ENCODE data around the gene TRMT6. TPM values are rescaled to one million over a fixed set of nuclear protein-coding genes. Genes with fewer than 3 reads are reported as not detected.

TRMT6 gene
- total and polyA plus RNA-seq, 2 experiments from 2014 or later, result 9.0 to 14.2 TPM

DNA sequence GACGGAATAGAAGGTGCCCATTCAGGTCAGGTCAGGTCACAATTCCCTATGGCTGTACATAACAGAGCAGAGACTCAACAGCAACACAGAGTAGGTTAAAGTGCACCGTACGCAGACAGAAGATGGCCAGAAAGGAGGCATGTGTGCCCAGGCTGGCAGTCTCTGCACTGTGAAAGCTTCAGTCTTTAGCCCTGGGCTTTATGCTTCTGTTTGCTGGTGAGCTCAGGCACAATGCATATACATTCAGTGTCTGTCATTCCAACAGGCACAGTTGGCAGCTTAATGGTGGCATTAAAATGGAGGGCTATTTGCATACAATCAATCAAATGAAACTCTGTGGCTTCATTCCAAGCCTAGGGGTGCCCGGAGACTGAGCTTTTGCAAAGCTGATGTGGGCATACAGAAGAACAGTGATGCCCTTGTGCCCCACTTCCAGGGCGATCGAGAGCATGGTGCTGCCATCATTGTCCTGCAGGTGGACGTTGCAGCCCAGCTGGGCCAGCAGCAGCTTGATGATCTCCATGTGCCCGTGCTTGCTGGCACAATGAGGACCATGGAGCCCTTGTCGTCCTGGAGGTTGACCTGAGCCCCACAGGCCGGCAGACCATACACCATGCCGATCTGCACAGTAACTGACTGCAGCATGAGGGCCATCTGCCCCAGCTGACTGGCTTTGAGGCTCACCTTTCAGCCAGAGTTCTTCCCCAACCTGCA, 22.4 kb downstream of the TRMT6 start:
- Histone ChIP-seq H3K27me3 (no peaks in the 10 kb centered on the region), H3K36me3 (replicated peaks; ENCODE audit: insufficient read depth, low read depth) (no peaks in the 10 kb centered on the region), H2AFZ (no peak overlapping the region), H3K4me2 (no peak overlapping the region), H3K79me2 (no peaks in the 10 kb centered on the region), H3K9me3 (ENCODE audit: low read depth) (no peaks in the 10 kb centered on the region), H3K4me1 (ENCODE audit: insufficient read depth) (no peaks in the 10 kb centered on the region), H3K9me2 (replicated peaks; ENCODE audit: insufficient read depth) (no peaks in the 10 kb centered on the region), H3K27ac (no peak overlapping the region), H4K20me1 (ENCODE audit: insufficient read depth, poor library complexity, severe bottlenecking) (no peaks in the 10 kb centered on the region), H3K4me3 (no peak overlapping the region)
- 88% methylated on average over 11 of the region's 11 CpGs for WGBS (ENCODE audit: low lambda C conversion rate, missing lambda C conversion rate)
- TF ChIP-seq EZH2phosphoT487 (IDR thresholded peaks at IDR 0.05; ENCODE audit: low read depth, severe bottlenecking, unreplicated experiment), result no peak
- no peak for TF ChIP-seq EZH2 (IDR thresholded peaks at IDR 0.05; ENCODE audit: borderline replicate concordance)
- TF ChIP-seq, protein P1, sequence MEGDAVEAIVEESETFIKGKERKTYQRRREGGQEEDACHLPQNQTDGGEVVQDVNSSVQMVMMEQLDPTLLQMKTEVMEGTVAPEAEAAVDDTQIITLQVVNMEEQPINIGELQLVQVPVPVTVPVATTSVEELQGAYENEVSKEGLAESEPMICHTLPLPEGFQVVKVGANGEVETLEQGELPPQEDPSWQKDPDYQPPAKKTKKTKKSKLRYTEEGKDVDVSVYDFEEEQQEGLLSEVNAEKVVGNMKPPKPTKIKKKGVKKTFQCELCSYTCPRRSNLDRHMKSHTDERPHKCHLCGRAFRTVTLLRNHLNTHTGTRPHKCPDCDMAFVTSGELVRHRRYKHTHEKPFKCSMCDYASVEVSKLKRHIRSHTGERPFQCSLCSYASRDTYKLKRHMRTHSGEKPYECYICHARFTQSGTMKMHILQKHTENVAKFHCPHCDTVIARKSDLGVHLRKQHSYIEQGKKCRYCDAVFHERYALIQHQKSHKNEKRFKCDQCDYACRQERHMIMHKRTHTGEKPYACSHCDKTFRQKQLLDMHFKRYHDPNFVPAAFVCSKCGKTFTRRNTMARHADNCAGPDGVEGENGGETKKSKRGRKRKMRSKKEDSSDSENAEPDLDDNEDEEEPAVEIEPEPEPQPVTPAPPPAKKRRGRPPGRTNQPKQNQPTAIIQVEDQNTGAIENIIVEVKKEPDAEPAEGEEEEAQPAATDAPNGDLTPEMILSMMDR (IDR thresholded peaks at IDR 0.05; ENCODE audit: poor library complexity), result no peak
- no peak for DNase-seq (ENCODE audit: low spot score)

DNA sequence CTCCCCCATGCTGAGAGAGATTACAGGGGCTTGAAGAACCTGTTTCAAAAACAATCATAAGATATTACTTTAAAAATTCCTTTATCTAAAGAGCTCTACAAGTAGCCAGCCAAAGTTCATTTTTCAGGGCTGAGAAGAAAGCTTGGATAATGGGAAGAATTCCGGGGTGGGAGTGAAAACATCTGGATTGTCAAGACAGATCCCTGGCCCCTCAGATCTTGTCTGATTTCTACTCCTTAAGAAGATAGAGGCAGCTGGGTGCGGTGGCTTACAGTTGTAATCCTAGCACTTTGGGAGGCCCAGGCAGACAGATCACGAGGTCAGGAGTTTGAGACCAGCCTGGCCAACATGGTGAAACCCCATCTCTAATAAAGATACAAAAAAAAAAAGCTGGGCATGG, 24.8 kb downstream of the TRMT6 start:
- 54% methylated on average over 3 of the region's 3 CpGs for WGBS (ENCODE audit: low lambda C conversion rate, missing lambda C conversion rate)
- TF ChIP-seq EZH2phosphoT487 (IDR thresholded peaks at IDR 0.05; ENCODE audit: low read depth, severe bottlenecking, unreplicated experiment), result no peak
- no peak for TF ChIP-seq EZH2 (IDR thresholded peaks at IDR 0.05; ENCODE audit: borderline replicate concordance)
- TF ChIP-seq, protein P1 (IDR thresholded peaks at IDR 0.05; ENCODE audit: poor library complexity), result no peak
- Histone ChIP-seq H3K4me1 (ENCODE audit: insufficient read depth) (no peaks in the 10 kb centered on the region), H3K9me3 (ENCODE audit: low read depth) (no peaks in the 10 kb centered on the region), H3K9me2 (replicated peaks; ENCODE audit: insufficient read depth) (no peaks in the 10 kb centered on the region), H3K27ac (no peak overlapping the region), H3K4me3 (no peak overlapping the region), H2AFZ (no peak overlapping the region), H3K27me3 (no peaks in the 10 kb centered on the region), H3K79me2 (no peaks in the 10 kb centered on the region), H3K4me2 (no peak overlapping the region), H4K20me1 (ENCODE audit: insufficient read depth, poor library complexity, severe bottlenecking) (no peaks in the 10 kb centered on the region), H3K36me3 (replicated peaks; ENCODE audit: insufficient read depth, low read depth) (no peaks in the 10 kb centered on the region)
- DNase-seq (ENCODE audit: low spot score), result no peak

DNA sequence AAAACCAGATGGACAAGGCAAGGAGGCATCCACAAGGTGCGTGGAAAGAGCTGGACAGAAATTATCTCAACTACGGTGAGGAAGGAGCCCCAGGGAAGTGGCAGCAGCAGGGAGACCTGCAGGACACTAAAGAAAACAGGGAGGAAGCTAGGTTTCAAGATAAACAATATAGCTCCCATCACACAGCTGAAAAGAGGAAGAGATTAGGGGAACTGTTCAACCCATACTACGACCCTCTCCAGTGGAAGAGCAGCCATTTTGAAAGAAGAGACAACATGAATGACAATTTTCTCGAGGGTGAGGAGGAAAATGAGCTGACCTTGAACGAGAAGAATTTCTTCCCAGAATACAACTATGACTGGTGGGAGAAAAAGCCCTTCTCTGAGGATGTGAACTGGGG, 26.8 kb downstream of the TRMT6 start:
- WGBS (ENCODE audit: low lambda C conversion rate, missing lambda C conversion rate), result 82% methylated on average over 5 of the region's 5 CpGs
- TF ChIP-seq, protein P1 (IDR thresholded peaks at IDR 0.05; ENCODE audit: poor library complexity), result no peak
- TF ChIP-seq EZH2 (IDR thresholded peaks at IDR 0.05; ENCODE audit: borderline replicate concordance) (no peak), EZH2phosphoT487 (IDR thresholded peaks at IDR 0.05; ENCODE audit: low read depth, severe bottlenecking, unreplicated experiment) (no peak)
- no peak overlapping the region for H3K27ac ChIP-seq
- H3K9me3 ChIP-seq (ENCODE audit: low read depth), result no peaks in the 10 kb centered on the region
- H4K20me1 ChIP-seq (ENCODE audit: insufficient read depth, poor library complexity, severe bottlenecking), result no peaks in the 10 kb centered on the region
- no peak overlapping the region for H3K4me2 ChIP-seq
- no peaks in the 10 kb centered on the region for H3K4me1 ChIP-seq (ENCODE audit: insufficient read depth)
- no peaks in the 10 kb centered on the region for H3K79me2 ChIP-seq
- no peak overlapping the region for H3K4me3 ChIP-seq
- no peaks in the 10 kb centered on the region for H3K36me3 ChIP-seq (replicated peaks; ENCODE audit: insufficient read depth, low read depth)
- no peak for DNase-seq (ENCODE audit: low spot score)
- H2AFZ ChIP-seq, result no peak overlapping the region
- H3K27me3 ChIP-seq, result no peaks in the 10 kb centered on the region
- H3K9me2 ChIP-seq (replicated peaks; ENCODE audit: insufficient read depth), result no peaks in the 10 kb centered on the region
